HG02884 (cell line): ENCODE data around the gene SLC7A10.

Experiments
- ATAC-seq: cut with Tn5 transposase; IDR thresholded peaks from one replicate; pipeline ENCODE4 v1.9.1; 2021; ENCODE audit warnings: mild to moderate bottlenecking, moderate library complexity; ENCODE audit not compliant: unreplicated experiment

Gene SLC7A10

GRCh38 chr19:33255781-33256180 lies 30.1 kb upstream of the SLC7A10 start:
- no peak for ATAC-seq

- no peak for ATAC-seq
Observed at GRCh38 chr19:33254245-33254824, 28.7 kb upstream of the SLC7A10 start.

- ATAC-seq = no peak
Observed at GRCh38 chr19:33252971-33253370, 27.3 kb upstream of the SLC7A10 start.

GRCh38 chr19:33252418-33252962 lies 26.8 kb upstream of the SLC7A10 start:
- ATAC-seq = no peak

GRCh38 chr19:33251526-33252090 lies 26.0 kb upstream of the SLC7A10 start:
- no peak for ATAC-seq

GRCh38 chr19:33251076-33251475 lies 25.4 kb upstream of the SLC7A10 start:
- no peak for ATAC-seq

- no peak for ATAC-seq
Observed at GRCh38 chr19:33250500-33250899, 24.9 kb upstream of the SLC7A10 start.

GRCh38 chr19:33249740-33250366 lies 24.2 kb upstream of the SLC7A10 start:
- no peak for ATAC-seq

GRCh38 chr19:33248954-33249613 lies 23.4 kb upstream of the SLC7A10 start:
- ATAC-seq = no peak

GRCh38 chr19:33248553-33248953 lies 22.9 kb upstream of the SLC7A10 start:
- no peak for ATAC-seq

GRCh38 chr19:33248104-33248503 lies 22.5 kb upstream of the SLC7A10 start:
- ATAC-seq = no peak

- ATAC-seq = no peak
Observed at GRCh38 chr19:33247441-33247819, 21.8 kb upstream of the SLC7A10 start.

- no peak for ATAC-seq
Observed at GRCh38 chr19:33246709-33247440, 21.2 kb upstream of the SLC7A10 start.

- no peak for ATAC-seq
Observed at GRCh38 chr19:33245948-33246708, 20.5 kb upstream of the SLC7A10 start.

- ATAC-seq = no peak
Observed at GRCh38 chr19:33242911-33243310, 17.3 kb upstream of the SLC7A10 start.

- no peak for ATAC-seq
Observed at GRCh38 chr19:33242131-33242530, 16.5 kb upstream of the SLC7A10 start.

- no peak for ATAC-seq
Observed at GRCh38 chr19:33241530-33242101, 16.0 kb upstream of the SLC7A10 start.

GRCh38 chr19:33241091-33241529 lies 15.5 kb upstream of the SLC7A10 start:
- ATAC-seq = no peak

GRCh38 chr19:33240181-33240771 lies 14.6 kb upstream of the SLC7A10 start:
- ATAC-seq = no peak
